GM10847 (cell line): ENCODE results near the gene NTRK3.

Source experiments
- POLR2A ChIP-seq: IDR thresholded peaks from 2 replicates; pipeline ENCODE4 v1.6.1; 2011; ENCODE audit not compliant: insufficient read length; ENCODE audit errors: extremely low read depth

NTRK3 gene

GRCh38 chr15:88091444-88092016, 165.0 kb downstream of the NTRK3 start:
- TF ChIP-seq POLR2A: no peak

GRCh38 chr15:88090481-88091011, 166.0 kb downstream of the NTRK3 start:
- TF ChIP-seq POLR2A: no peak

DNA sequence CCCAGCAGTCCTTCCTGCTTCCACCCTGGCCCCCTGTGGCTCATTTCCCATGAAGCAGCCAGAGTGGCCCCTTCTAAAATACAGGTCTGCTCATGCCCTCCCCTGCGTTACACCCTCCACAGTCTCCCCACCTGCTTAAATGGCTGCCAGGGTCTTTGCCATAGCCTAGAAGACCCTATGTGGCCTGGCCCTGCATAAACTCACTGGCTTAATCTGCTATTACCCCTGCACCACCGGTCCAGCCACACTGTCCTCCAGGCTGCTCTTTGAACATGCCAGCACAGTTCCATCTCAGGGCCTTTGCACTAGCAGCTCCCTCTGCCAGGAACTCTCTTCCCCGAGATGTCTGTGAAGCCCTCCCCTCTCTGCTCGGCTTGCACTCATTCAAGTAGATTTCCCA, 166.8 kb downstream of the NTRK3 start:
- no peak for TF ChIP-seq POLR2A

GRCh38 chr15:88089024-88089620, 167.4 kb downstream of the NTRK3 start:
- no peak for TF ChIP-seq POLR2A

GRCh38 chr15:88083811-88084760, 172.5 kb downstream of the NTRK3 start:
- no peak for TF ChIP-seq POLR2A

DNA sequence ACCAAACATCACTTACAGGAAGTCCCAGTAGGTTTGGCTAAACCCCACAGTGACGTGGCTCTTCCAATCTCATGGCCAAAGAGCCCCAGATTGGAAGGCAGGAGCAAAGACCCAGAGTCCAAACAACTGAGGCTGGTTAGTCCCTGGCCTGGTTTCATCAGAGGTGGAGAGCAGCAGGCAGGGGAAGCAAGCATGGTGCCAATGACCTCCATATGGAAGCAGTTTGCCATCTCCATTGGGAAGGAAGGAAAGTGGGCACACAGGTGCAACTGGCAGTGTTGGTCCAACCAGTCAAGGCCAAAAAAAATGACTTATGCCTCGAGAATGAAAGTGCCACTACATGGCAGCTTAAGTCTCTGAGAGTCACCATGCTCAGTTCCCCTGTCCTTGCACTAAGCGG, 175.9 kb downstream of the NTRK3 start:
- TF ChIP-seq POLR2A: no peak

- no peak for TF ChIP-seq POLR2A
Observed at GRCh38 chr15:88077296-88078020, 179.1 kb downstream of the NTRK3 start.

DNA sequence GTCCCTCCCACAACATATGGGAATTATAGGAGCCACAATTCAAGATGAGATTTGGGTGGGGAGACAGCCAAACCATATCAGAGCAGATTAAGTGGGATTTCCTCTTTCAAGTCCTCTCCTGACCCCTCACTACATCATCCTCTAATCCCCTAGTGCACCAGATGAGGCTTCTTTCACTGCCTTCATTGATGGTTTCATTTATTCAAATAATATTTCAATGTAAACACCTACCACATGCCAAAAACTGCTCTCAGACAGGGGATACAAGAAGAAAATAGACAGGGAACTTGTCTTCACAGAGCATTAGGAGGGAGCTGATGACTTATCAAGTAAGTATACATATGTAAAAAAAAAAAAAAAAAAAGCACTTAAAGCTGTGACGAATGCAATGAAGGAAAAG, 180.2 kb downstream of the NTRK3 start:
- no peak for TF ChIP-seq POLR2A

- no peak for TF ChIP-seq POLR2A
Observed at GRCh38 chr15:88075102-88075501, 181.4 kb downstream of the NTRK3 start.

- TF ChIP-seq POLR2A: no peak
Observed at GRCh38 chr15:88074386-88074785, 182.2 kb downstream of the NTRK3 start.

GRCh38 chr15:88073391-88073691, 183.2 kb downstream of the NTRK3 start:
- TF ChIP-seq POLR2A: no peak

DNA sequence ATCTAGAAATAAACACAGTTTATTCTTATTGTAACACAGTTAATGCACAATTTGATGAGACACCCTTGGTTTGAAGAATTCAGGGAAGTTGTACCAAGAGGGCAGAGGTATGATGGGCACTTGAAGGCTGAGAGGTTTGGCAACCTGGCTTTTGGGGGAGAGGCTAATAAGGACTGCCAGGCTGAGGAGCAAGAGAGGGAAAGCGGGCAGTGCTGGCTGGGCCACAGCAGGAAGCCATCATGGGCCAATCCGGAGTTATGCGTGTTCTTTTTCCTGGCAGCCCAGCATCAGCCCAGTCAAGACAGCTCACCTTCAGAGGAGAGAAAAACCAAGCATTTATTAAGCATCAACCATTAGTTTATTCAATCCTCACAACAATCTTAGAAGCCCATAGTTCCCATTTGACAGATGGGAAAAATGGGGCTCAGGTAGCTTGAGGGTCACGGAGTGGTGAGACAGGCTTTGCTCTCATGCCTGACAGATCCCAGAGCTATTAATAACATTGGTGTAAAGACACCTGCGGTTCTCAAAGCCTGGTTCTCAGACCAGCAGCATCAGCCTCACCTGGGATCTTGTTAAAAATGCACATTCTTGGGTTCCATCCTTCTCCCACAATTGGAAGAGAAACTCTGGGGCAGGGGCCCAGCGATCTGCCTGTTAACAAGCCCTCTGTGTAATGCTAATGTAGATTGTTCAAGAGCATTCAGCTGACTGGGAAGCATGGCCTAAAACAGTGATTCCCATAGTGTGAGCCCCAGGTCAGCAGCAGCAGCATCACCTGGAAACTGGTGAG, 183.7 kb downstream of the NTRK3 start:
- TF ChIP-seq POLR2A: no peak

DNA sequence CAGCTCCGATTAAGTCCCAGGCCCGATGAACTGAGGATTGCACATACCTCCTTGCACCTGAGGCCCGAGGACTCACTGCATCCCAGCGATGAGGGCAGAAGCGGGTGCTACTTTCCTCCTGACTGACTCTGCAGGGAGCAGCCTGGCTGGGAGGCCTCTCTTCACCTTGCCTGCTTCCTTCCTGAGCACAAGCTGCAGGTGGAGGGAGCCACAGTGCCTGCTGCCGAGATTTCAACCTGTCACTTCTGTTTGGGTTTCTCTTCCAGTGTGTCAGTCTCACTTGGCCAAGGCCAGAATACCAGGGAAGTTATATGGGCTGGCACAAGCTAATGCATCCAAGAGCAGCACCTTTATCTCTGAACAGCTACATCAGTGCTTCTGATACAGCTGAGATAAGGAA, 185.4 kb downstream of the NTRK3 start:
- no peak for TF ChIP-seq POLR2A

- no peak for TF ChIP-seq POLR2A
Observed at GRCh38 chr15:88069561-88069960, 187.0 kb downstream of the NTRK3 start.

DNA sequence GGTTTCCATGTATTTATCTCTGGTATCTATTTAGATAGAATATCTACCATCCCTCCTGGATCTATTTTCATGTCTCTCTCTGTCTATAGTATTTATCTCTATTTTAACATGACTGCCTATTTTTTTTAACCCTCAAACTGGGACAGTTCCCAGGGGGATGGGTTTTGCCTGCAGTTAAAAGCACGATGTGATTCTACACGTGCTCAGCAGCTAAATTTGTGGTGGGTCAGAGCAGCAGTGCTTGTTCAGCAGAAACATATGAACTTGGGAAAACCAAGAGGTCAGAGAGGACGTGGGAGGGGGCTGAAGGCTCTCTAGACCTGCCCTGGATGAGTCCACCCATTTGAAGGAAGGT, 189.2 kb downstream of the NTRK3 start:
- TF ChIP-seq POLR2A: no peak
